Neural progenitor cell (in vitro differentiated cells): ENCODE data around the gene VOPP1. TPM values are rescaled to one million over a fixed set of nuclear protein-coding genes. Genes with fewer than 3 reads are reported as not detected.

Source experiments
- DNase-seq: peaks from one replicate; pipeline ENCODE4 v3.0.0-alpha.2; 2016; ENCODE audit warnings: low spot score
- H2AFZ ChIP-seq: fragments of 200-600 bp; sonication (generic); replicated peaks from 2 replicates; pipeline ENCODE4 v1.6.1; 2016; ENCODE audit warnings: antibody characterized with exemption
- H3F3A ChIP-seq: fragments of 200-600 bp; sonication (generic); 2 replicates; pipeline ENCODE4 v1.6.1; 2016; ENCODE audit warnings: antibody characterized with exemption, low read depth
- H3K27ac ChIP-seq: fragments of 200-600 bp; sonication (generic); 2 replicates; pipeline ENCODE4 v1.5.1; 2016; ENCODE audit warnings: mild to moderate bottlenecking
- H3K27me3 ChIP-seq: fragments of 200-600 bp; sonication (generic); 2 replicates; pipeline ENCODE4 v1.6.1; 2016; ENCODE audit warnings: mild to moderate bottlenecking, moderate library complexity
- H3K36me3 ChIP-seq: fragments of 200-600 bp; sonication (generic); 2 replicates; pipeline ENCODE4 v1.5.1; 2016
- H3K4me1 ChIP-seq: fragments of 200-600 bp; sonication (generic); 2 replicates; pipeline ENCODE4 v1.6.1; 2016; ENCODE audit warnings: mixed run types
- H3K4me2 ChIP-seq: fragments of 200-600 bp; sonication (generic); 2 replicates; pipeline ENCODE4 v1.6.1; 2016
- H3K4me3 ChIP-seq: fragments of 200-600 bp; sonication (generic); 2 replicates; pipeline ENCODE4 v1.5.1; 2016
- H3K79me2 ChIP-seq: fragments of 200-600 bp; sonication (generic); 2 replicates; pipeline ENCODE4 v1.6.1; 2016; ENCODE audit warnings: low read depth
- H3K9ac ChIP-seq: fragments of 200-600 bp; sonication (generic); 2 replicates; pipeline ENCODE4 v1.6.1; 2016
- H3K9me3 ChIP-seq: fragments of 200-600 bp; sonication (generic); 2 replicates; pipeline ENCODE4 v1.5.1; 2016; ENCODE audit warnings: low read depth
- H4K20me1 ChIP-seq: fragments of 200-600 bp; sonication (generic); 2 replicates; pipeline ENCODE4 v1.6.1; 2016; ENCODE audit warnings: low read depth
- H3K27ac Mint-ChIP-seq: 3 replicates; pipeline ENCODE4 v1.8.0; 2021; ENCODE audit warnings: mixed read lengths
- H3K27me3 Mint-ChIP-seq: 2 replicates; pipeline ENCODE4 v1.8.0; 2022; ENCODE audit warnings: low read depth, mild to moderate bottlenecking, inconsistent platforms, moderate library complexity, mixed read lengths; ENCODE audit not compliant: insufficient read depth
- H3K36me3 Mint-ChIP-seq: 3 replicates; pipeline ENCODE4 v1.8.0; 2021; ENCODE audit warnings: mixed read lengths
- H3K4me1 Mint-ChIP-seq: 3 replicates; pipeline ENCODE4 v1.8.0; 2021; ENCODE audit warnings: mixed read lengths
- H3K4me3 Mint-ChIP-seq: 3 replicates; pipeline ENCODE4 v1.8.0; 2021; ENCODE audit warnings: mild to moderate bottlenecking, moderate library complexity, mixed read lengths
- H3K9me3 Mint-ChIP-seq: 3 replicates; pipeline ENCODE4 v1.8.0; 2020; ENCODE audit warnings: mixed read lengths
- CTCF ChIP-seq: fragments of 200-600 bp; sonication (generic); IDR thresholded peaks from 2 replicates; pipeline ENCODE4 v1.5.1; 2017; ENCODE audit warnings: antibody characterized with exemption, mild to moderate bottlenecking
- EZH2 ChIP-seq: fragments of 200-600 bp; sonication (generic); IDR thresholded peaks from 2 replicates; pipeline ENCODE4 v1.6.1; 2017; ENCODE audit warnings: antibody characterized with exemption, mild to moderate bottlenecking, moderate library complexity
- EZH2phosphoT487 ChIP-seq: fragments of 200-600 bp; sonication (generic); IDR thresholded peaks from 2 replicates; pipeline ENCODE4 v1.6.1; 2017; ENCODE audit warnings: antibody characterized with exemption
- total RNA-seq: library from RNA; depleted of rRNA; stranded (reverse); fragments of >200 nt; gene quantifications from 2 replicates; pipeline ENCODE4 v1.2.3, GENCODE V29; 2015; ENCODE audit warnings: low replicate concordance

Gene VOPP1
- total RNA-seq, 1 donor from 2014 or later = 46.6 TPM

GRCh38 chr7:55464422-55464821 lies 107.9 kb downstream of the VOPP1 start:
- Mint-ChIP-seq H3K9me3 (peaks cover 46% of the 10 kb centered on the region), H3K27ac (no peak overlapping the region), H3K36me3 (peaks cover 43% of the 10 kb centered on the region), H3K27me3 (peaks cover 7% of the 10 kb centered on the region), H3K4me1 (no peaks in the 10 kb centered on the region), H3K4me3 (no peak overlapping the region)
- DNase-seq = no peak
- Histone ChIP-seq H3K4me1 (no peaks in the 10 kb centered on the region), H3K4me2 (no peak overlapping the region), H3K27me3 (no peaks in the 10 kb centered on the region), H3F3A (peaks cover 4% of the 10 kb centered on the region), H3K9ac (no peak overlapping the region), H4K20me1 (no peaks in the 10 kb centered on the region), H3K9me3 (peaks cover 5% of the 10 kb centered on the region), H3K27ac (no peak overlapping the region), H3K4me3 (no peak overlapping the region), H3K79me2 (no peaks in the 10 kb centered on the region), H2AFZ (no peak overlapping the region), H3K36me3 (no peaks in the 10 kb centered on the region)
- TF ChIP-seq EZH2 (no peak), EZH2phosphoT487 (no peak), CTCF (no peak)

GRCh38 chr7:55463686-55464262 lies 108.5 kb downstream of the VOPP1 start:
- no peak overlapping the region for H3K27ac Mint-ChIP-seq
- no peak overlapping the region for H3K4me3 Mint-ChIP-seq
- H3K36me3 ChIP-seq = no peaks in the 10 kb centered on the region
- no peaks in the 10 kb centered on the region for H4K20me1 ChIP-seq
- peaks cover 43% of the 10 kb centered on the region for H3K36me3 Mint-ChIP-seq
- H3K79me2 ChIP-seq = no peaks in the 10 kb centered on the region
- no peaks in the 10 kb centered on the region for H3K27me3 ChIP-seq
- H3K9me3 ChIP-seq = peaks cover 8% of the 10 kb centered on the region
- H3K27ac ChIP-seq = no peak overlapping the region
- H3K4me1 ChIP-seq = no peaks in the 10 kb centered on the region
- no peaks in the 10 kb centered on the region for H3F3A ChIP-seq
- no peak for DNase-seq
- H3K4me2 ChIP-seq = no peak overlapping the region
- H3K4me3 ChIP-seq = no peak overlapping the region
- H2AFZ ChIP-seq = no peak overlapping the region
- TF ChIP-seq CTCF = no peak
- TF ChIP-seq EZH2 = no peak
- H3K27me3 Mint-ChIP-seq = peaks cover 7% of the 10 kb centered on the region
- no peaks in the 10 kb centered on the region for H3K4me1 Mint-ChIP-seq
- peaks cover 51% of the 10 kb centered on the region for H3K9me3 Mint-ChIP-seq
- H3K9ac ChIP-seq = no peak overlapping the region

DNA sequence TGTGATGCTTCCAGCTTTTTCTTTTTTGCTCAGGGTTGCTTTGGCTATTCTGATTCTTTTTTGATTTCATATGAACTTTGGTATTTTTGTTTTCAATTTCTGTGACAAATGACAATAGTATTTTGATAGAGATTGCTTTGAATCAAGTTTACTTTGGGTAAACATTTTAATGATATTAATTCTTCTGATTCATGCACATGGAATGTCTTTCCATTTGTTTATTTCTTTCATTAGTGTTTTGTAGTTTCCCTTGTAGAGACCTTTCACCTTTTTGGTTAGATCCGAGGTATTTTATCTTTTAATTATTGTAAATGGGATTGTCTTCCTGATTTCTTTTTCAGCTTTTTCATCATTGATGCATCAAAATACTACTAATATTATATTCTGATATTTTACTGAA lies 114.0 kb downstream of the VOPP1 start:
- H3K27me3 Mint-ChIP-seq = peaks cover 2% of the 10 kb centered on the region
- H3F3A ChIP-seq = no peaks in the 10 kb centered on the region
- TF ChIP-seq EZH2phosphoT487 (no peak), EZH2 (no peak), CTCF (no peak)
- H3K9me3 ChIP-seq = peaks cover 12% of the 10 kb centered on the region
- H3K4me1 ChIP-seq = no peaks in the 10 kb centered on the region
- no peak overlapping the region for H3K4me3 ChIP-seq
- no peaks in the 10 kb centered on the region for H3K36me3 ChIP-seq
- H3K9me3 Mint-ChIP-seq = peaks cover 37% of the 10 kb centered on the region
- no peak overlapping the region for H3K4me3 Mint-ChIP-seq
- no peak for DNase-seq
- no peak overlapping the region for H3K27ac Mint-ChIP-seq
- H3K36me3 Mint-ChIP-seq = peaks cover 10% of the 10 kb centered on the region
- H3K4me1 Mint-ChIP-seq = no peaks in the 10 kb centered on the region
- H3K9ac ChIP-seq = no peak overlapping the region
- H3K79me2 ChIP-seq = no peaks in the 10 kb centered on the region
- H4K20me1 ChIP-seq = no peaks in the 10 kb centered on the region
- no peak overlapping the region for H3K4me2 ChIP-seq
- H2AFZ ChIP-seq = no peak overlapping the region
- H3K27ac ChIP-seq = no peak overlapping the region
- no peaks in the 10 kb centered on the region for H3K27me3 ChIP-seq
